ENCODE data around the gene ESYT1.
A peak's percentile ranks its signal among the peaks of the same experiment; 100 is the strongest.

The ESYT1 gene

DNA sequence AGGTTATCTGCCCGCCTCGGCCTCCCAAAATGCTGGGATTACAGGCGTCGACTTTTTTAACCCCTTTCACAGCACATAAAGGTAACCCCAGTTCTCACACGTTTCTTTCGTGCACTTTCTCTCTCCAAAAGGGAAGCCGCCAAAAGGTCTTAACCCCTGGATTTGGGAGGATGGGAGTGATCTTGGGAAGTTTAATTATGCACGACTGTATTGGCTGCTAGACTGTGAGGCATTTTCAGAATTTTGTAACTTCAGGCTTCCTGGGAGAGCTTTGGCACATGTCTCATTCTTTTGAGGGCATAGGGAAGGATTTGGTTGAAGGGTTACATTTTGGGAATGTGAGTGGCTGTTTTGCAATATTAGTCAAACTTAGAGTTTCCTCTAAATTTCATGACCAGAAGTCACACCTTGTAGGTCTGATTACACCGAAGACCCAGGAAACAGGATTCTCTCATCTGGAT, 62.7 kb downstream of the ESYT1 start:
- peaks cover 7% of the 10 kb centered on the region for H3K4me1 ChIP-seq (ENCODE audit: insufficient read depth, poor library complexity, severe bottlenecking)
- no peaks in the 10 kb centered on the region for H3K27me3 ChIP-seq (ENCODE audit: insufficient read depth, poor library complexity, severe bottlenecking)
- no peak for ATAC-seq (ENCODE audit: low read depth)
- H3K4me3 ChIP-seq (ENCODE audit: severe bottlenecking), result peak overlapping the region; percentile 81
- TF ChIP-seq, protein P1, sequence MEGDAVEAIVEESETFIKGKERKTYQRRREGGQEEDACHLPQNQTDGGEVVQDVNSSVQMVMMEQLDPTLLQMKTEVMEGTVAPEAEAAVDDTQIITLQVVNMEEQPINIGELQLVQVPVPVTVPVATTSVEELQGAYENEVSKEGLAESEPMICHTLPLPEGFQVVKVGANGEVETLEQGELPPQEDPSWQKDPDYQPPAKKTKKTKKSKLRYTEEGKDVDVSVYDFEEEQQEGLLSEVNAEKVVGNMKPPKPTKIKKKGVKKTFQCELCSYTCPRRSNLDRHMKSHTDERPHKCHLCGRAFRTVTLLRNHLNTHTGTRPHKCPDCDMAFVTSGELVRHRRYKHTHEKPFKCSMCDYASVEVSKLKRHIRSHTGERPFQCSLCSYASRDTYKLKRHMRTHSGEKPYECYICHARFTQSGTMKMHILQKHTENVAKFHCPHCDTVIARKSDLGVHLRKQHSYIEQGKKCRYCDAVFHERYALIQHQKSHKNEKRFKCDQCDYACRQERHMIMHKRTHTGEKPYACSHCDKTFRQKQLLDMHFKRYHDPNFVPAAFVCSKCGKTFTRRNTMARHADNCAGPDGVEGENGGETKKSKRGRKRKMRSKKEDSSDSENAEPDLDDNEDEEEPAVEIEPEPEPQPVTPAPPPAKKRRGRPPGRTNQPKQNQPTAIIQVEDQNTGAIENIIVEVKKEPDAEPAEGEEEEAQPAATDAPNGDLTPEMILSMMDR (IDR thresholded peaks at IDR 0.05; ENCODE audit: poor library complexity, severe bottlenecking), result no peak
- no peaks in the 10 kb centered on the region for H3K9me3 ChIP-seq (ENCODE audit: severe bottlenecking)
- peak overlapping the region; percentile 80 for H3K27ac ChIP-seq (ENCODE audit: poor library complexity, severe bottlenecking)
- H3K36me3 ChIP-seq (ENCODE audit: low read depth), result peaks cover 20% of the 10 kb centered on the region
- DNase-seq (ENCODE audit: low spot score), result no peak

DNA sequence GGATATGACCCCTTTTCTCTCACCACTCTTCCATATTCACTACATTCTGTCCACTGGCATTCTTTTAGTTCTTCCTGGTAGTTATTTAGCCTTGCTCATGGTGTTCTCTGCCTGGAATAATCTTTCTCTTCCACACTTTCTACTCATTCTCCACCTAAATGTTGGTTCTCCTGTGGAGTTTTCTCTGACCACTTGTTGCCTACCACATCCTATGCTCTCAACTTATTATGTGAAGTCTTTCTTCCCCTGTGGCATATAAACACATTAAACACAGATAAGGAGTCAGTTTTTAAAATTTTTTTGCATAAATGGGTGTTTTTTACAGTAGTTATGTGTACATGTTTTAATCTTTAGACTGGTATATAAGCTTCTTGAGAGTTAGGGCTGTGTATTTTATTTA, 64.5 kb downstream of the ESYT1 start:
- TF ChIP-seq, protein P1 (IDR thresholded peaks at IDR 0.05; ENCODE audit: poor library complexity, severe bottlenecking), result no peak
- no peak overlapping the region for H3K4me3 ChIP-seq (ENCODE audit: severe bottlenecking)
- DNase-seq (ENCODE audit: low spot score) (no peak), ATAC-seq (ENCODE audit: low read depth) (no peak)
- H3K27ac ChIP-seq (ENCODE audit: poor library complexity, severe bottlenecking), result no peak overlapping the region
- H3K4me1 ChIP-seq (ENCODE audit: insufficient read depth, poor library complexity, severe bottlenecking), result peaks cover 7% of the 10 kb centered on the region
- no peaks in the 10 kb centered on the region for H3K9me3 ChIP-seq (ENCODE audit: severe bottlenecking)
- peaks cover 2% of the 10 kb centered on the region; the same call in 1 of the 2 replicates for H3K36me3 ChIP-seq (ENCODE audit: low read depth)
- no peaks in the 10 kb centered on the region for H3K27me3 ChIP-seq (ENCODE audit: insufficient read depth, poor library complexity, severe bottlenecking)

DNA sequence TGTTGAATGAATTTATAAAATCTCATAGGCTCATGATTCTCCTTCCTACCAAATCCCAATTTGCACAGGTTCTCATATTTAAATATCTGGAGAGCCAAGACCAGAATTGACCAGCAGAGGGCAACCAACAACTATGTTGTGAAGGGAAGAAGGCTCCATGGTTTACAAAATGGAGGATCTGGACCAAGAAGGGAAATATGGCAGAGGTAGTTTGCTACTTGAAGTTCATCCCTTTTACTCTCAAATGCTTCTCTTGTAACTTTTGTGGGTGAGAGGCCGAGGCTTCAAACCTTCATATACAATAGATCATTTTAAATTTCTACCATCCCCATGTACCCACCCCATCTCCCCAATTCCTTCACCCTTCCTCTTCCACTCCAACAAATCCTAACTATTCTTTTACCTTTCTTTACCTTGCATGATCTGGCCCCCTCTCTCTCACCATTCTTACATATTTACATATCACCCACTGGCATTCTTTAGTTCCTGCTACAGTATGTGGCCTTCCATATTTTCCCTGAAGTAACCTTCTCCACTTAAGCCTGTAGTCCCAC, 65.0 kb downstream of the ESYT1 start:
- ATAC-seq (ENCODE audit: low read depth), result no peak

More for the DNA sequence above, 65.0 kb downstream of the ESYT1 start:
- Histone ChIP-seq H3K27ac (ENCODE audit: poor library complexity, severe bottlenecking) (no peak overlapping the region), H3K36me3 (ENCODE audit: low read depth) (no peaks in the 10 kb centered on the region), H3K9me3 (ENCODE audit: severe bottlenecking) (no peaks in the 10 kb centered on the region), H3K4me3 (ENCODE audit: severe bottlenecking) (no peak overlapping the region), H3K4me1 (ENCODE audit: insufficient read depth, poor library complexity, severe bottlenecking) (peaks cover 7% of the 10 kb centered on the region), H3K27me3 (ENCODE audit: insufficient read depth, poor library complexity, severe bottlenecking) (no peaks in the 10 kb centered on the region)
- no peak for DNase-seq (ENCODE audit: low spot score)
- TF ChIP-seq, protein P1 (IDR thresholded peaks at IDR 0.05; ENCODE audit: poor library complexity, severe bottlenecking), result peak; percentile 89

Measured in RWPE2 (cell line).